ENCODE results near the gene ZSCAN12.
"Not testable (repeated sequence)": the region's sequence is repeated elsewhere in the genome, so short reads cannot be mapped to it uniquely, and the experiment has no call there.

Gene ZSCAN12

GRCh38 chr6:28399350-28400121, at the start of gene ZSCAN12:
TSS of gene ZSCAN12 (minus strand) at chr6:28399747. CDS start at chr6:28398405, 1,342 bp downstream.
- peaks cover 36% of the 10 kb centered on the region for H3K27me3 Mint-ChIP-seq
- peaks cover 36% of the 10 kb centered on the region for H3K36me3 Mint-ChIP-seq (ENCODE audit: low read depth)
- peak within 1 kb of the TSS; percentile 92 for H3K27ac Mint-ChIP-seq
- no peaks in the 10 kb centered on the region for H3K9me3 Mint-ChIP-seq
- H3K4me1 Mint-ChIP-seq (ENCODE audit: low read depth) = peaks cover 49% of the 10 kb centered on the region
- H3K4me3 Mint-ChIP-seq = peak within 1 kb of the TSS; percentile 94

- Mint-ChIP-seq H3K27ac (no peak overlapping the region), H3K36me3 (ENCODE audit: low read depth) (peaks cover 5% of the 10 kb centered on the region), H3K4me3 (no peak overlapping the region)
These were observed 49.5 kb upstream of the ZSCAN12 start for GRCh38 chr6:28449056-28449455.

GRCh38 chr6:28447512-28447906, 48.0 kb upstream of the ZSCAN12 start:
- Mint-ChIP-seq H3K27me3 (peaks cover 41% of the 10 kb centered on the region), H3K4me3 (peak overlapping the region; percentile 79), H3K36me3 (ENCODE audit: low read depth) (peaks cover 19% of the 10 kb centered on the region), H3K4me1 (ENCODE audit: low read depth) (peaks cover 34% of the 10 kb centered on the region)
- H3K9me3 Mint-ChIP-seq, H3K27ac Mint-ChIP-seq: not testable (repeated sequence)

More at GRCh38 chr6:28449056-28449455, 49.5 kb upstream of the ZSCAN12 start:
- Mint-ChIP-seq H3K27me3 (peaks cover 36% of the 10 kb centered on the region), H3K4me1 (ENCODE audit: low read depth) (peaks cover 19% of the 10 kb centered on the region), H3K9me3 (peaks cover 8% of the 10 kb centered on the region)

- Mint-ChIP-seq H3K27me3 (peaks cover 44% of the 10 kb centered on the region), H3K9me3 (peaks cover 8% of the 10 kb centered on the region), H3K36me3 (ENCODE audit: low read depth) (peaks cover 19% of the 10 kb centered on the region), H3K4me3 (peak overlapping the region; percentile 79), H3K27ac (peak overlapping the region; percentile 21), H3K4me1 (ENCODE audit: low read depth) (peaks cover 36% of the 10 kb centered on the region)
These were observed 47.4 kb upstream of the ZSCAN12 start for GRCh38 chr6:28446818-28447511.

- Mint-ChIP-seq H3K27me3 (peaks cover 36% of the 10 kb centered on the region), H3K36me3 (ENCODE audit: low read depth) (peaks cover 19% of the 10 kb centered on the region), H3K4me1 (ENCODE audit: low read depth) (peaks cover 36% of the 10 kb centered on the region)
- not testable (repeated sequence) for H3K4me3 Mint-ChIP-seq, H3K9me3 Mint-ChIP-seq, H3K27ac Mint-ChIP-seq
These were observed 45.2 kb upstream of the ZSCAN12 start for GRCh38 chr6:28444759-28445158.

GRCh38 chr6:28443112-28443773, 43.7 kb upstream of the ZSCAN12 start, which contains the start of gene ZSCAN23:
TSS of gene ZSCAN23 (minus strand) at chr6:28443491. CDS start at chr6:28436266, 7,225 bp downstream.
- Mint-ChIP-seq H3K4me1 (ENCODE audit: low read depth) (peaks cover 30% of the 10 kb centered on the region), H3K9me3 (peaks cover 8% of the 10 kb centered on the region), H3K27ac (peak within 1 kb of the TSS; percentile 92), H3K27me3 (peaks cover 36% of the 10 kb centered on the region), H3K36me3 (ENCODE audit: low read depth) (peaks cover 19% of the 10 kb centered on the region), H3K4me3 (peak within 1 kb of the TSS; percentile 94)

- Mint-ChIP-seq H3K9me3 (peaks cover 8% of the 10 kb centered on the region), H3K4me1 (ENCODE audit: low read depth) (peaks cover 30% of the 10 kb centered on the region), H3K4me3 (peak overlapping the region; percentile 94), H3K27ac (peak overlapping the region; percentile 92), H3K27me3 (peaks cover 32% of the 10 kb centered on the region), H3K36me3 (ENCODE audit: low read depth) (peaks cover 19% of the 10 kb centered on the region)
These were observed 43.0 kb upstream of the ZSCAN12 start for GRCh38 chr6:28442586-28442985.

GRCh38 chr6:28436404-28436803, 36.9 kb upstream of the ZSCAN12 start:
- no peaks in the 10 kb centered on the region for H3K27me3 Mint-ChIP-seq
- H3K27ac Mint-ChIP-seq = peak overlapping the region; percentile 42

GRCh38 chr6:28433119-28433518, 33.6 kb upstream of the ZSCAN12 start:
- no peaks in the 10 kb centered on the region for H3K4me1 Mint-ChIP-seq (ENCODE audit: low read depth)
- no peaks in the 10 kb centered on the region for H3K9me3 Mint-ChIP-seq
- H3K36me3 Mint-ChIP-seq (ENCODE audit: low read depth) = no peaks in the 10 kb centered on the region
- no peak overlapping the region for H3K27ac Mint-ChIP-seq
- peaks cover 7% of the 10 kb centered on the region for H3K27me3 Mint-ChIP-seq
- H3K4me3 Mint-ChIP-seq = no peak overlapping the region

More at GRCh38 chr6:28436404-28436803, 36.9 kb upstream of the ZSCAN12 start:
- H3K9me3 Mint-ChIP-seq = no peaks in the 10 kb centered on the region
- no peaks in the 10 kb centered on the region for H3K36me3 Mint-ChIP-seq (ENCODE audit: low read depth)
- H3K4me1 Mint-ChIP-seq (ENCODE audit: low read depth) = no peaks in the 10 kb centered on the region
- H3K4me3 Mint-ChIP-seq = no peak overlapping the region

GRCh38 chr6:28429781-28430180, 30.2 kb upstream of the ZSCAN12 start:
- H3K27ac Mint-ChIP-seq = no peak overlapping the region
- H3K4me1 Mint-ChIP-seq (ENCODE audit: low read depth) = peaks cover 8% of the 10 kb centered on the region
- H3K36me3 Mint-ChIP-seq (ENCODE audit: low read depth) = no peaks in the 10 kb centered on the region
- H3K4me3 Mint-ChIP-seq = no peak overlapping the region
- peaks cover 7% of the 10 kb centered on the region for H3K27me3 Mint-ChIP-seq
- H3K9me3 Mint-ChIP-seq = no peaks in the 10 kb centered on the region

- no peaks in the 10 kb centered on the region for H3K36me3 Mint-ChIP-seq (ENCODE audit: low read depth)
- no peak overlapping the region for H3K4me3 Mint-ChIP-seq
- H3K27ac Mint-ChIP-seq = no peak overlapping the region
- H3K9me3 Mint-ChIP-seq = no peaks in the 10 kb centered on the region
- H3K4me1 Mint-ChIP-seq (ENCODE audit: low read depth) = peaks cover 8% of the 10 kb centered on the region
- H3K27me3 Mint-ChIP-seq = peaks cover 29% of the 10 kb centered on the region
These were observed 26.5 kb upstream of the ZSCAN12 start for GRCh38 chr6:28425944-28426541.

GRCh38 chr6:28424163-28424562, 24.6 kb upstream of the ZSCAN12 start:
- peaks cover 8% of the 10 kb centered on the region for H3K4me1 Mint-ChIP-seq (ENCODE audit: low read depth)
- peaks cover 24% of the 10 kb centered on the region for H3K27me3 Mint-ChIP-seq
- no peaks in the 10 kb centered on the region for H3K36me3 Mint-ChIP-seq (ENCODE audit: low read depth)
- no peaks in the 10 kb centered on the region for H3K9me3 Mint-ChIP-seq
- no peak overlapping the region for H3K4me3 Mint-ChIP-seq
- H3K27ac Mint-ChIP-seq = no peak overlapping the region

GRCh38 chr6:28423546-28423945, 24.0 kb upstream of the ZSCAN12 start:
- H3K4me1 Mint-ChIP-seq (ENCODE audit: low read depth) = peaks cover 8% of the 10 kb centered on the region
- H3K4me3 Mint-ChIP-seq = no peak overlapping the region
- H3K9me3 Mint-ChIP-seq = no peaks in the 10 kb centered on the region
- H3K36me3 Mint-ChIP-seq (ENCODE audit: low read depth) = no peaks in the 10 kb centered on the region
- peaks cover 24% of the 10 kb centered on the region for H3K27me3 Mint-ChIP-seq
- no peak overlapping the region for H3K27ac Mint-ChIP-seq

GRCh38 chr6:28413681-28414080, 14.1 kb upstream of the ZSCAN12 start:
- no peaks in the 10 kb centered on the region for H3K36me3 Mint-ChIP-seq (ENCODE audit: low read depth)
- H3K4me1 Mint-ChIP-seq (ENCODE audit: low read depth) = peaks cover 5% of the 10 kb centered on the region
- peaks cover 4% of the 10 kb centered on the region for H3K9me3 Mint-ChIP-seq
- H3K4me3 Mint-ChIP-seq = no peak overlapping the region
- H3K27me3 Mint-ChIP-seq = peaks cover 28% of the 10 kb centered on the region
- no peak overlapping the region for H3K27ac Mint-ChIP-seq
